GM18499 (cell line): Measurements from ENCODE around the gene CDYL.
A peak's percentile ranks its signal among the peaks of the same experiment; 100 is the strongest.
"Not testable (repeated sequence)": the region's sequence is repeated elsewhere in the genome, so short reads cannot be mapped to it uniquely, and the experiment has no call there.

Experiments used
- ATAC-seq: cut with Tn5 transposase; IDR thresholded peaks from one replicate; pipeline ENCODE4 v1.9.1; 2021; ENCODE audit warnings: moderate number of reproducible peaks; ENCODE audit not compliant: insufficient read depth, unreplicated experiment

CDYL gene

GRCh38 chr6:4979426-4979825 lies 203.2 kb downstream of the CDYL start:
- no peak for ATAC-seq

- no peak for ATAC-seq
These were observed 205.6 kb downstream of the CDYL start for GRCh38 chr6:4981761-4982160.

- no peak for ATAC-seq
These were observed 207.1 kb downstream of the CDYL start for GRCh38 chr6:4983322-4983721.

GRCh38 chr6:4986999-4987398 lies 210.8 kb downstream of the CDYL start:
- no peak for ATAC-seq

- no peak for ATAC-seq
These were observed 211.2 kb downstream of the CDYL start for GRCh38 chr6:4987432-4987831.

- no peak for ATAC-seq
These were observed 218.5 kb downstream of the CDYL start for GRCh38 chr6:4994741-4995140.

- no peak for ATAC-seq
These were observed 221.7 kb downstream of the CDYL start for GRCh38 chr6:4997862-4998261.

- ATAC-seq = no peak
These were observed 223.4 kb downstream of the CDYL start for GRCh38 chr6:4999586-4999985.

GRCh38 chr6:5003604-5004372 lies 227.6 kb downstream of the CDYL start, which contains the start of gene RPP40:
Gene RPP40, minus strand, starts transcription at chr6:5004037. Its CDS starts 35 bp downstream, at chr6:5004002.
- peak; percentile 89 for ATAC-seq

GRCh38 chr6:5004373-5005037 lies 228.3 kb downstream of the CDYL start:
- no peak for ATAC-seq

GRCh38 chr6:5005038-5005433 lies 228.8 kb downstream of the CDYL start:
- not testable (repeated sequence) for ATAC-seq
